T-cell (primary cell): ENCODE results near the gene LRRC17. TPM values are rescaled to one million over a fixed set of nuclear protein-coding genes. Genes with fewer than 3 reads are reported as not detected.

ENCODE experiments used
- ATAC-seq, 4 experiments: fragments of 200-7000 bp in 3 of 4; fragments of 150-1000 bp in 1 of 4; cut with Tn5 transposase; replicated peaks in 1 of 4; 1 replicate in 3 of 4; 2 replicates in 1 of 4; pipeline ENCODE4 v1.10.0; 2021; ENCODE audit warnings: moderate library complexity in 3 of 4, mild to moderate bottlenecking in 2 of 4, moderate number of reproducible peaks in 1 of 4
- CTCF ChIA-PET, 2 donors: fragments of 300-600 bp; sonication (Branson Sonifier 250); formaldehyde crosslinking; loops; one replicate each; lab custom pipeline; 2022; ENCODE audit warnings: antibody characterized with exemption in 2 of 2; lab: Charles Lee
- POLR2A ChIA-PET, 2 donors: fragments of 300-600 bp; sonication (Branson Sonifier 250); formaldehyde crosslinking; loops; one replicate each; lab custom pipeline; 2022; ENCODE audit warnings: antibody characterized with exemption in 2 of 2; lab: Charles Lee
- DNase-seq, 35 experiments: peaks; one replicate each; pipeline versions ENCODE4 v3.0.0 to v3.0.0-alpha.2; 2013 to 2023
- H3K27ac ChIP-seq: one replicate; pipeline ENCODE4 v1.5.1; 2013; ENCODE audit warnings: low read length
- H3K27me3 ChIP-seq, 2 experiments: replicated peaks in 1 of 2; 1 replicate in 1 of 2; 2 replicates in 1 of 2; pipeline versions ENCODE4 v1.6.1 to v1.7.0; 2013; ENCODE audit warnings: low read length in 1 of 2, mixed read lengths in 1 of 2; ENCODE audit not compliant: control insufficient read depth in 2 of 2, insufficient read depth in 2 of 2; ENCODE audit errors: extremely low read depth in 1 of 2
- H3K36me3 ChIP-seq, 2 donors: 1 replicate in 1 of 2; 2 replicates in 1 of 2; pipeline versions ENCODE4 v1.6.1 to v1.7.0; 2013; ENCODE audit warnings: low read length in 1 of 2; ENCODE audit not compliant: control insufficient read depth in 2 of 2, insufficient read depth in 1 of 2; ENCODE audit errors: extremely low read depth in 1 of 2
- H3K4me1 ChIP-seq, 2 experiments: 1 replicate in 1 of 2; 2 replicates in 1 of 2; pipeline versions ENCODE4 v1.6.1 to v1.7.0; 2013; ENCODE audit warnings: low read length in 2 of 2, mixed read lengths in 1 of 2; ENCODE audit not compliant: insufficient read depth in 2 of 2, control insufficient read depth in 1 of 2; ENCODE audit errors: extremely low read depth in 1 of 2
- H3K4me3 ChIP-seq, 2 donors: 1 replicate in 1 of 2; 2 replicates in 1 of 2; pipeline versions ENCODE4 v1.5.1 to v1.7.0; 2013; ENCODE audit warnings: mild to moderate bottlenecking in 2 of 2, low read length in 1 of 2, moderate library complexity in 1 of 2; ENCODE audit not compliant: control insufficient read depth in 1 of 2; ENCODE audit errors: extremely low read depth in 1 of 2
- H3K9me3 ChIP-seq: 2 replicates; pipeline ENCODE4 v1.7.0; 2013
- H3K27ac Mint-ChIP-seq, 2 donors: one replicate each; pipeline ENCODE4 v1.8.0; 2020 to 2021; ENCODE audit warnings: mild to moderate bottlenecking in 2 of 2, mixed read lengths in 2 of 2
- H3K27me3 Mint-ChIP-seq, 2 donors: one replicate each; pipeline ENCODE4 v1.8.0; 2021 to 2022; ENCODE audit warnings: mixed read lengths in 2 of 2
- H3K36me3 Mint-ChIP-seq: one replicate; pipeline ENCODE4 v1.8.0; 2021; ENCODE audit warnings: mixed read lengths
- H3K4me1 Mint-ChIP-seq, 3 donors: one replicate each; pipeline ENCODE4 v1.8.0; 2020 to 2022; ENCODE audit warnings: mixed read lengths in 3 of 3, mild to moderate bottlenecking in 1 of 3
- H3K4me3 Mint-ChIP-seq, 3 donors: one replicate each; pipeline ENCODE4 v1.8.0; 2020 to 2022; ENCODE audit warnings: mild to moderate bottlenecking in 3 of 3, mixed read lengths in 3 of 3, moderate library complexity in 3 of 3
- H3K9me3 Mint-ChIP-seq, 3 donors: one replicate each; pipeline ENCODE4 v1.8.0; 2020 to 2022; ENCODE audit warnings: mixed read lengths in 3 of 3
- WGBS: methylation state at CpG from one replicate; pipeline ENCODE4 v1.1.5; 2013; ENCODE audit warnings: missing lambda C conversion rate; ENCODE audit not compliant: insufficient coverage; 5-methylcytosine and 5-hydroxymethylcytosine counted together
- total RNA-seq, 35 experiments: library from RNA in 6 of 35; stranded (reverse) in 6 of 35; fragments of 120-200 nt in 1 of 35; gene quantifications; one replicate each; pipeline versions ENCODE4 v1.2.1 to v1.2.4 and lab custom pipeline; 2013 to 2026

LRRC17 gene
- total RNA-seq, 5 donors from 2014 or later (not counting 1 experiment from before 2014, with no cell fraction given), result 0.18 to 0.47 (median 0.36) TPM

- no peak overlapping the region for H3K4me3 ChIP-seq
- no peaks in the 10 kb centered on the region for H3K27me3 ChIP-seq
- no CpG with 5 or more reads among the region's 1 CpG for WGBS
- no peaks in the 10 kb centered on the region for H3K9me3 ChIP-seq
- H3K27me3 Mint-ChIP-seq, result no peaks in the 10 kb centered on the region
- no peak for ATAC-seq
- no peak for DNase-seq
- H3K27ac ChIP-seq, result no peak overlapping the region
- no peaks in the 10 kb centered on the region for H3K4me1 ChIP-seq
- no peaks in the 10 kb centered on the region for H3K4me1 Mint-ChIP-seq
- H3K36me3 ChIP-seq, result no peaks in the 10 kb centered on the region
- no peaks in the 10 kb centered on the region for H3K36me3 Mint-ChIP-seq
- CTCF ChIA-PET, result no interaction called here
- no peak overlapping the region for H3K4me3 Mint-ChIP-seq
- H3K9me3 Mint-ChIP-seq, result no peaks in the 10 kb centered on the region
- H3K27ac Mint-ChIP-seq, result no peak overlapping the region
- POLR2A ChIA-PET, result no interaction called here
Observed at GRCh38 chr7:102993718-102994029, 80.9 kb downstream of the LRRC17 start.

GRCh38 chr7:102994567-102994966 lies 81.8 kb downstream of the LRRC17 start:
- Histone ChIP-seq H3K9me3 (no peaks in the 10 kb centered on the region), H3K27ac (no peak overlapping the region), H3K27me3 (no peaks in the 10 kb centered on the region), H3K4me3 (no peak overlapping the region), H3K36me3 (no peaks in the 10 kb centered on the region), H3K4me1 (no peaks in the 10 kb centered on the region)
- H3K4me1 Mint-ChIP-seq, result no peaks in the 10 kb centered on the region
- H3K9me3 Mint-ChIP-seq, result no peaks in the 10 kb centered on the region
- DNase-seq (no peak), ATAC-seq (no peak)
- no peak overlapping the region for H3K4me3 Mint-ChIP-seq
- no peaks in the 10 kb centered on the region for H3K36me3 Mint-ChIP-seq
- H3K27ac Mint-ChIP-seq, result no peak overlapping the region
- CTCF ChIA-PET, result no interaction called here
- WGBS, result no CpG with 5 or more reads among the region's 3 CpGs
- POLR2A ChIA-PET, result no interaction called here
- no peaks in the 10 kb centered on the region for H3K27me3 Mint-ChIP-seq

Other genes starting within 250 kb of the LRRC17 start
- 10 to 100 TPM; 20.8 to 70.3 (median 23.8) TPM for gene POLR2J2, start 241.3 kb upstream of the LRRC17 start, total RNA-seq
- gene FAM185A, start 164.0 kb upstream of the LRRC17 start, total RNA-seq, result 10 to 100 TPM in 2 of 5 donors, 1 to 10 TPM in 3; 6.4 to 15.7 (median 8.7) TPM
- 1 to 10 TPM; 1.3 to 2.7 (median 1.4) TPM for gene FBXL13, start 161.8 kb downstream of the LRRC17 start, total RNA-seq
- 10 to 100 TPM; 16.1 to 24.8 (median 22.8) TPM for gene ARMC10, start 162.1 kb downstream of the LRRC17 start, total RNA-seq
- 10 to 100 TPM in 3 of 5 donors, 1 to 10 TPM in 2; 5.4 to 19.1 (median 15.8) TPM for gene NAPEPLD, start 236.1 kb downstream of the LRRC17 start, total RNA-seq